ENCODE data around the gene CECR2. TPM values are rescaled to one million over a fixed set of nuclear protein-coding genes. Genes with fewer than 3 reads are reported as not detected.

CECR2 gene
- total RNA-seq, 4 donors from 2014 or later: 1.1 to 2.1 (median 1.3) TPM

- Histone ChIP-seq H3K4me1 (no peaks in the 10 kb centered on the region), H3K27me3 (peaks cover 0 to 8% (median 0%) of the 10 kb centered on the region in 4 donors), H3K36me3 (no peaks in the 10 kb centered on the region), H3K9me3 (peaks cover 0 to 18% (median 10%) of the 10 kb centered on the region in 4 donors), H3K4me3 (no peak overlapping the region), H3K27ac (replicated peaks in 1 of 4) (no peak overlapping the region)
- DNase-seq (ENCODE audit: extremely low spot score): no peak
- TF ChIP-seq POLR2A (IDR thresholded peaks at IDR 0.05; ENCODE audit: low read depth): no peak
- TF ChIP-seq POLR2AphosphoS5 (IDR thresholded peaks at IDR 0.05): no peak
- no peak for TF ChIP-seq EP300 (IDR thresholded peaks at IDR 0.05)
- TF ChIP-seq CTCF (IDR thresholded peaks at IDR 0.05): no peak
- intact Hi-C loops (cut with DNase I): no loop called here
- 80% methylated on average over 10 of the region's 10 CpGs for whole genome bisulfite sequencing
These were observed 19.0 kb downstream of the CECR2 start for GRCh38 chr22:17388235-17388634.

- intact Hi-C loops (cut with DNase I): no loop called here
- peaks cover 0 to 8% (median 0%) of the 10 kb centered on the region in 4 donors for H3K27me3 ChIP-seq
- DNase-seq (ENCODE audit: extremely low spot score): no peak
- WGBS: 69% methylated on average over 5 of the region's 5 CpGs
- H3K9me3 ChIP-seq: peaks cover 0 to 4% (median under 1%) of the 10 kb centered on the region in 4 donors
- TF ChIP-seq POLR2A (IDR thresholded peaks at IDR 0.05; ENCODE audit: low read depth): no peak
- TF ChIP-seq POLR2AphosphoS5 (IDR thresholded peaks at IDR 0.05): no peak
- TF ChIP-seq EP300 (IDR thresholded peaks at IDR 0.05): no peak
- no peak for TF ChIP-seq CTCF (IDR thresholded peaks at IDR 0.05)
- no peak overlapping the region for H3K4me3 ChIP-seq
- H3K4me1 ChIP-seq: no peaks in the 10 kb centered on the region
- H3K36me3 ChIP-seq: no peaks in the 10 kb centered on the region
- H3K27ac ChIP-seq (replicated peaks in 1 of 4): no peak overlapping the region
These were observed 20.8 kb downstream of the CECR2 start for GRCh38 chr22:17390087-17390486.

- Histone ChIP-seq H3K36me3 (no peaks in the 10 kb centered on the region), H3K4me1 (no peaks in the 10 kb centered on the region), H3K27ac (replicated peaks in 1 of 4) (no peak overlapping the region), H3K4me3 (no peak overlapping the region), H3K27me3 (no peaks in the 10 kb centered on the region), H3K9me3 (no peaks in the 10 kb centered on the region)
- TF ChIP-seq CTCF (IDR thresholded peaks at IDR 0.05) (no peak), POLR2A (IDR thresholded peaks at IDR 0.05; ENCODE audit: low read depth) (no peak), POLR2AphosphoS5 (IDR thresholded peaks at IDR 0.05) (no peak), EP300 (IDR thresholded peaks at IDR 0.05) (no peak)
- 80% methylated on average over 3 of the region's 3 CpGs for WGBS
- intact Hi-C loops (cut with DNase I): no loop called here
- no peak for DNase-seq (ENCODE audit: extremely low spot score)
These were observed 27.3 kb downstream of the CECR2 start for GRCh38 chr22:17396516-17396915.

GRCh38 chr22:17397756-17398547, 28.7 kb downstream of the CECR2 start:
- H3K4me1 ChIP-seq: no peaks in the 10 kb centered on the region
- H3K9me3 ChIP-seq: no peaks in the 10 kb centered on the region
- TF ChIP-seq CTCF (IDR thresholded peaks at IDR 0.05) (no peak), EP300 (IDR thresholded peaks at IDR 0.05) (no peak)
- H3K36me3 ChIP-seq: no peaks in the 10 kb centered on the region
- 78% methylated on average over 11 of the region's 11 CpGs for WGBS
- intact Hi-C loops (cut with DNase I): no loop called here
- no peak overlapping the region for H3K4me3 ChIP-seq
- no peak for DNase-seq (ENCODE audit: extremely low spot score)
- H3K27ac ChIP-seq (replicated peaks in 1 of 4): no peak overlapping the region
- no peaks in the 10 kb centered on the region for H3K27me3 ChIP-seq

GRCh38 chr22:17400305-17400704, 31.0 kb downstream of the CECR2 start:
- Histone ChIP-seq H3K27me3 (no peaks in the 10 kb centered on the region), H3K27ac (replicated peaks in 1 of 4) (no peak overlapping the region), H3K9me3 (no peaks in the 10 kb centered on the region), H3K4me1 (peaks cover 0 to 6% (median 0%) of the 10 kb centered on the region in 4 donors), H3K4me3 (no peak overlapping the region), H3K36me3 (no peaks in the 10 kb centered on the region)
- WGBS: 70% methylated on average over 3 of the region's 3 CpGs
- intact Hi-C loops (cut with DNase I): no loop called here
- DNase-seq (ENCODE audit: extremely low spot score): no peak
- TF ChIP-seq CTCF (IDR thresholded peaks at IDR 0.05): no peak
- TF ChIP-seq POLR2AphosphoS5 (IDR thresholded peaks at IDR 0.05): no peak
- no peak for TF ChIP-seq EP300 (IDR thresholded peaks at IDR 0.05)
- TF ChIP-seq POLR2A (IDR thresholded peaks at IDR 0.05; ENCODE audit: low read depth): no peak
